Mesodermal cell (in vitro differentiated cells): ENCODE data around the gene PHLDB3.

Experiments used
- H3K27ac ChIP-seq: 2 replicates; pipeline ENCODE4 v1.7.0; 2013; ENCODE audit warnings: mild to moderate bottlenecking, low read depth, low read length, moderate library complexity; ENCODE audit not compliant: severe bottlenecking
- H3K36me3 ChIP-seq: 2 replicates; pipeline ENCODE4 v1.7.1; 2013; ENCODE audit warnings: mild to moderate bottlenecking, low read length, moderate library complexity; ENCODE audit not compliant: control insufficient read depth, insufficient read depth
- H3K4me1 ChIP-seq: one replicate; pipeline ENCODE4 v1.7.1; 2013; ENCODE audit warnings: mild to moderate bottlenecking, low read length; ENCODE audit not compliant: insufficient read depth, control insufficient read depth, poor library complexity, severe bottlenecking
- H3K4me3 ChIP-seq: 2 replicates; pipeline ENCODE4 v1.7.0; 2013; ENCODE audit warnings: low read length, control low read depth, mild to moderate bottlenecking; ENCODE audit not compliant: insufficient read depth, poor library complexity, severe bottlenecking; ENCODE audit errors: extremely low read depth
- H3K9me3 ChIP-seq: 2 replicates; pipeline ENCODE4 v1.7.1; 2013; ENCODE audit warnings: mild to moderate bottlenecking, low read length, moderate library complexity; ENCODE audit not compliant: control insufficient read depth
- WGBS, 2 experiments: methylation state at CpG; one replicate each; pipeline ENCODE4 v1.1.5; 2013; ENCODE audit warnings: missing lambda C conversion rate in 2 of 2; ENCODE audit not compliant: insufficient coverage in 2 of 2; 5-methylcytosine and 5-hydroxymethylcytosine counted together

The PHLDB3 gene

GRCh38 chr19:43496960-43497359 is 7.6 kb downstream of the PHLDB3 start:
- H3K4me3 ChIP-seq, result no peak overlapping the region
- H3K27ac ChIP-seq, result no peak overlapping the region
- peaks cover 38% of the 10 kb centered on the region for H3K36me3 ChIP-seq
- 92 to 95% methylated on average over 5 to 7 of the region's 7 CpGs for WGBS, 2 experiments
- H3K4me1 ChIP-seq, result no peaks in the 10 kb centered on the region
- no peaks in the 10 kb centered on the region for H3K9me3 ChIP-seq

GRCh38 chr19:43495082-43495481 is 9.5 kb downstream of the PHLDB3 start:
- WGBS, 2 experiments, result 86% methylated on average over 6 to 7 of the region's 8 CpGs
- Histone ChIP-seq H3K4me1 (no peaks in the 10 kb centered on the region), H3K36me3 (peaks cover 29% of the 10 kb centered on the region), H3K9me3 (no peaks in the 10 kb centered on the region), H3K27ac (no peak overlapping the region), H3K4me3 (no peak overlapping the region)

- Histone ChIP-seq H3K9me3 (no peaks in the 10 kb centered on the region), H3K36me3 (peaks cover 17% of the 10 kb centered on the region), H3K4me3 (no peak overlapping the region), H3K4me1 (no peaks in the 10 kb centered on the region), H3K27ac (no peak overlapping the region)
- WGBS, 2 experiments, result 91 to 100% methylated on average over 4 of the region's 5 CpGs
Observed at GRCh38 chr19:43490759-43491158, 13.8 kb downstream of the PHLDB3 start.

- Histone ChIP-seq H3K36me3 (peaks cover 10% of the 10 kb centered on the region), H3K4me3 (no peak overlapping the region), H3K27ac (no peak overlapping the region), H3K9me3 (no peaks in the 10 kb centered on the region), H3K4me1 (no peaks in the 10 kb centered on the region)
- 91 to 92% methylated on average over 3 to 4 of the region's 7 CpGs for WGBS, 2 experiments
Observed at GRCh38 chr19:43489979-43490599, 14.5 kb downstream of the PHLDB3 start.

GRCh38 chr19:43489310-43489709 is 15.2 kb downstream of the PHLDB3 start:
- WGBS, 2 experiments, result 100% methylated on average over 1 of the region's 5 CpGs; no CpG with 5 or more reads in 1 of the 2 experiments
- Histone ChIP-seq H3K4me3 (no peak overlapping the region), H3K9me3 (no peaks in the 10 kb centered on the region), H3K27ac (no peak overlapping the region), H3K36me3 (peaks cover 3% of the 10 kb centered on the region), H3K4me1 (no peaks in the 10 kb centered on the region)

- WGBS, 2 experiments, result 84 to 95% methylated on average over 6 to 7 of the region's 8 CpGs
- H3K36me3 ChIP-seq, result no peaks in the 10 kb centered on the region
- H3K4me1 ChIP-seq, result no peaks in the 10 kb centered on the region
- H3K9me3 ChIP-seq, result no peaks in the 10 kb centered on the region
- H3K27ac ChIP-seq, result no peak overlapping the region
- H3K4me3 ChIP-seq, result no peak overlapping the region
Observed at GRCh38 chr19:43488179-43488578, 16.4 kb downstream of the PHLDB3 start.

- H3K4me3 ChIP-seq, result no peak overlapping the region
- H3K4me1 ChIP-seq, result no peaks in the 10 kb centered on the region
- no peaks in the 10 kb centered on the region for H3K9me3 ChIP-seq
- no peaks in the 10 kb centered on the region for H3K36me3 ChIP-seq
- WGBS, 2 experiments, result 88 to 94% methylated on average over 3 to 5 of the region's 7 CpGs
- no peak overlapping the region for H3K27ac ChIP-seq
Observed at GRCh38 chr19:43486412-43486811, 18.1 kb downstream of the PHLDB3 start.

- no peaks in the 10 kb centered on the region for H3K4me1 ChIP-seq
- H3K4me3 ChIP-seq, result no peak overlapping the region
- WGBS, 2 experiments, result 88 to 89% methylated on average over 2 to 5 of the region's 6 CpGs
- no peaks in the 10 kb centered on the region for H3K36me3 ChIP-seq
- H3K27ac ChIP-seq, result no peak overlapping the region
- no peaks in the 10 kb centered on the region for H3K9me3 ChIP-seq
Observed at GRCh38 chr19:43485951-43486350, 18.6 kb downstream of the PHLDB3 start.

GRCh38 chr19:43483281-43483680 is 21.3 kb downstream of the PHLDB3 start:
- Histone ChIP-seq H3K4me1 (no peaks in the 10 kb centered on the region), H3K27ac (no peak overlapping the region), H3K36me3 (no peaks in the 10 kb centered on the region), H3K4me3 (no peak overlapping the region), H3K9me3 (no peaks in the 10 kb centered on the region)
- 96% methylated on average over 4 of the region's 6 CpGs; no CpG with 5 or more reads in 1 of the 2 experiments for WGBS, 2 experiments

- no peaks in the 10 kb centered on the region for H3K9me3 ChIP-seq
- no peaks in the 10 kb centered on the region for H3K4me1 ChIP-seq
- H3K27ac ChIP-seq, result no peak overlapping the region
- H3K4me3 ChIP-seq, result no peak overlapping the region
- no peaks in the 10 kb centered on the region for H3K36me3 ChIP-seq
- 74 to 88% methylated on average over 3 to 4 of the region's 4 CpGs for WGBS, 2 experiments
Observed at GRCh38 chr19:43482193-43482592, 22.4 kb downstream of the PHLDB3 start.

GRCh38 chr19:43481701-43482100 is 22.8 kb downstream of the PHLDB3 start:
- Histone ChIP-seq H3K4me1 (no peaks in the 10 kb centered on the region), H3K27ac (no peak overlapping the region), H3K36me3 (no peaks in the 10 kb centered on the region), H3K9me3 (no peaks in the 10 kb centered on the region), H3K4me3 (no peak overlapping the region)
- 87 to 88% methylated on average over 5 to 6 of the region's 6 CpGs for WGBS, 2 experiments
